ENCODE results near the gene HARBI1. TPM values are rescaled to one million over a fixed set of nuclear protein-coding genes. Genes with fewer than 3 reads are reported as not detected.

Gene HARBI1
- total and polyA plus RNA-seq, 2 donors (not counting 3 experiments of a cell fraction or from before 2014, with no cell fraction given): 2.7 to 4.7 TPM

- peak within 1 kb of the TSS; percentile 83 for H3K9ac ChIP-seq (replicated peaks; ENCODE audit: extremely low read depth, insufficient read depth, low read length)
- H3K4me1 ChIP-seq (ENCODE audit: control insufficient read depth, extremely low read depth, insufficient read depth, low read length): peaks cover 36% of the 10 kb centered on the region
- ChIA-PET CTCF (interaction anchor here (0.5 to 1.6 kb wide), 9 partner anchors 13 to 353 kb away, joined by 3 to 8 read pairs (median 3); partner anchors contain the start of genes ATG13 and CHRM4), POLR2A (interaction anchor here (0.5 to 0.6 kb wide), 2 partner anchors 11 to 747 kb away, joined by 3 read pairs; partner anchors contain the start of gene CRY2)
- TF ChIP-seq POLR2A (IDR thresholded peaks at IDR 0.05; ENCODE audit: low read depth, low read length): peak; percentile 77
- TF ChIP-seq EZH2 (IDR thresholded peaks at IDR 0.05; ENCODE audit: borderline replicate concordance, low read depth, low read length, severe bottlenecking): no peak
- peak; percentile 41 for TF ChIP-seq POLR2AphosphoS5 (IDR thresholded peaks at IDR 0.05; ENCODE audit: insufficient read depth, low read depth, low read length)
- TF ChIP-seq MYC (IDR thresholded peaks at IDR 0.05; ENCODE audit: low read depth, low read length): no peak
- intact Hi-C loops (cut with micrococcal nuclease): loop anchor here (1.0 kb wide), 1 partner anchor 24 kb away; the partner anchor contains the start of genes ATG13 and HARBI1
- dilution Hi-C loops (cut with MboI; ENCODE audit: extremely low pct_ligation_motif_present, low sequenced_read_pairs): no loop called here
- TSS peak; percentile 84 for BruUV-seq (replicated peaks)
- peak within 1 kb of the TSS; percentile 84 to 90 (median 88) for H3K4me3 ChIP-seq (replicated peaks in 1 of 3; ENCODE audit: insufficient read depth in 1 of 3, low read depth in 1 of 3, low read length in 3 of 3)
- H3K9me3 ChIP-seq (replicated peaks; ENCODE audit: control insufficient read depth, insufficient read depth, low read length): no peaks in the 10 kb centered on the region
- H3K36me3 ChIP-seq (ENCODE audit: control insufficient read depth in 2 of 2, extremely low read depth in 1 of 2, insufficient read depth in 2 of 2, low read length in 2 of 2): no peaks in the 10 kb centered on the region
- peak within 1 kb of the TSS; percentile 99 for H2AFZ ChIP-seq (ENCODE audit: low read depth, low read length)
- no peaks in the 10 kb centered on the region for H4K20me1 ChIP-seq (replicated peaks; ENCODE audit: control insufficient read depth, extremely low read depth, insufficient read depth, low read length)
- FAIRE-seq (peak; percentile 86), DNase-seq (ENCODE audit: low read depth, low spot score) (peak; percentile 97)
- H3K79me2 ChIP-seq (ENCODE audit: control insufficient read depth, insufficient read depth, low read length): peaks cover 50% of the 10 kb centered on the region
- no peaks in the 10 kb centered on the region for H3K27me3 ChIP-seq (ENCODE audit: control insufficient read depth in 2 of 2, insufficient read depth in 2 of 2, low read length in 2 of 2)
- peak within 1 kb of the TSS; percentile 98 for H3K4me2 ChIP-seq (ENCODE audit: insufficient read depth, low read length)
- H3K27ac ChIP-seq (ENCODE audit: insufficient read depth, low read depth, low read length): peak within 1 kb of the TSS; percentile 66
- no peaks in the 10 kb centered on the region for H3K9me1 ChIP-seq (replicated peaks; ENCODE audit: control insufficient read depth, extremely low read depth, insufficient read depth, low read length)
Observed at GRCh38 chr11:46593550-46594373, 23.3 kb downstream of the HARBI1 start, which contains the start of gene AMBRA1. Gene AMBRA1 (minus strand): TSS chr11:46594023. CDS start chr11:46548380, 45,643 bp downstream.
